ENCODE results near the gene RELA.

GRCh38 chr11:65607614-65608426, 54.9 kb downstream of the RELA start:
- no peak for TF ChIP-seq CTCF (IDR thresholded peaks at IDR 0.05; ENCODE audit: insufficient read depth, low read depth, low read length)
- no peak for TF ChIP-seq EZH2 (IDR thresholded peaks at IDR 0.05; ENCODE audit: insufficient read depth, low read length)
